NK-92 treated with Interleukin-12 subunit alpha and Interleukin-12 subunit beta, amount 100 ng/mL, for 24 hours (cell line): Measurements from ENCODE around the gene NTRK2.

ENCODE experiments used
- DNase-seq: peaks from one replicate; lab custom pipeline; 2025; lab: John Stamatoyannopoulos, UW

Gene NTRK2

DNA sequence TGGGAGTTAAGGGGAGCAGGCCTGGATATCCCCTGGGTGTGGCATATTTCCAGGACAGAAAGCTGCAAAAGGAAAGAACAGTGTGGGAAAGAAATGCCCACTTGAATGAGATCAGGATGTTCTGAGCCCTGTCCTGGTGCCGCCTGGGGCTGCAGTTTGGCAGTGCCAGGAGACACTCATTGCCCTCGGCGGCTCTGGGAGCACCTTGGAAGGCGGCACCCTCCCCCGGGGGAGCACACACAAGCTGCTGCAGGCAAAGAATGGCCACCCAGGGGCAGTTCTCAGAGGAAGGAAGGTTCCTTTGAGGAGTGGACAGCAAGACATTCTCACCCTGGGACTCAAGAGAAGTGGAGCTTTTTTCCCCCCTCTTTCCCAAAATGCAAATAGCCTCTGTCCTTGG lies 305.3 kb downstream of the NTRK2 start:
- DNase-seq, result no peak

DNA sequence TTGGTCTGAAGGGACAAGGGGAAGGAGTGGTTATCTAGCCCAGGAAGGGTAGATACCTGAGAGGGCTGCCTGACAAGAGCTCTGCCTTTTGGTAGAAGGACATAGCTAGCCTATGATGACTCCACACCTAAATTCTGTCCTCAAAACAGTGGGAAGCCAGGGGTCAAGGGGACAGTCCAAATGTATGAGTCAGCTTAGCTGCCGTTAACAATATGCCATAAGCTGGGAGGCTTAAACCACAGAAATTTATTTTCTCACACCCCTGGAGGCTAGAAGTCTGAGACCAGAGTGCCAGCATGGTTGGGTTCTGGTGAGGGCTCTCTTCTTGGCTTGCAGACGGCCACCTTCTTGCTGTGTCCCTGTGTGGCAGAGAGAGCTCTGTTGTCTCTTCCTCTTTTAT lies 306.4 kb downstream of the NTRK2 start:
- no peak for DNase-seq

GRCh38 chr9:84978661-84979060 lies 309.1 kb downstream of the NTRK2 start:
- DNase-seq, result no peak

- no peak for DNase-seq
Observed at GRCh38 chr9:84983749-84984148, 314.2 kb downstream of the NTRK2 start.

- DNase-seq, result no peak
Observed at GRCh38 chr9:84988621-84989020, 319.1 kb downstream of the NTRK2 start.

- DNase-seq, result no peak
Observed at GRCh38 chr9:84990416-84990815, 320.9 kb downstream of the NTRK2 start.

GRCh38 chr9:84990850-84991513 lies 321.5 kb downstream of the NTRK2 start:
- no peak for DNase-seq

- no peak for DNase-seq
Observed at GRCh38 chr9:84991514-84991870, 322.0 kb downstream of the NTRK2 start.

- no peak for DNase-seq
Observed at GRCh38 chr9:84992381-84992780, 322.9 kb downstream of the NTRK2 start.

- DNase-seq, result no peak
Observed at GRCh38 chr9:84993105-84993504, 323.6 kb downstream of the NTRK2 start.

DNA sequence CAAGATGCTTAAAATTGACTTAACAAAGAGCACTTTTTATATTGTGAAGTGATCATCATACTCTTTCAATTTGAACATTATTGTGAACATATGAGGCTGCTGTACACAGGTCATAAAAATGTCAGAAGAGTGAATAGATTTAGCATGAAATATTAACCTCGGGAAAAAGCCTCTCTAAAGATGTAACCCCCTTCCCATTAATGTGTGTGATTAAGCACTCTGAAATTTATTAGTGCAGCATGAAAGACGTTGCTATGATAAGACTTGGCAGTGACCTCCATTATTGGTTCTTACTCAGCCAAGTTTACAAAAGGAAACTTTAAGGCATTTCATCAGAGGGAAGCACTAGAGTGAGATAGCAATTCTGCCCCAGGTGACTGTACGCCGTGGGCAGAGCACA lies 326.5 kb downstream of the NTRK2 start:
- no peak for DNase-seq

DNA sequence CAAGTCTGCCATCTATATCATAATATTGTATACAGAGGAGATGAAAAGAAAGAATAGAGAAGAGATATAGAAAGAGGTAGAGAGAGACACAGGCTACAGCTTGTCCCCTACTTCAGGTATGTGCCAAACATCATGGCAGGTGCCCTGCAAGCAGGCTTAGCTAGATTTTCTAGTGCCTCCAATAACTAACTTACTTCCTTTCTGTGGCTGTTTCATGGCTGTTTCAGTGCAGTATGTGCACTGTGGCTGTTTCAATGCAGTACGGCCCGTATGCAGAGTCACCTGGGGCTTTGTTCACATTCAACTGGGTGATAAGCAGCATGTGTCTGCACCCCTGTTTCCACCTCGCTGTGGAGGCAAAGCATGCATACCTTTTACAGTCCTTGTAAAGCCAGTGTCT lies 327.2 kb downstream of the NTRK2 start:
- DNase-seq, result no peak

- no peak for DNase-seq
Observed at GRCh38 chr9:84997472-84997871, 327.9 kb downstream of the NTRK2 start.

GRCh38 chr9:84998639-84999038 lies 329.1 kb downstream of the NTRK2 start:
- no peak for DNase-seq

DNA sequence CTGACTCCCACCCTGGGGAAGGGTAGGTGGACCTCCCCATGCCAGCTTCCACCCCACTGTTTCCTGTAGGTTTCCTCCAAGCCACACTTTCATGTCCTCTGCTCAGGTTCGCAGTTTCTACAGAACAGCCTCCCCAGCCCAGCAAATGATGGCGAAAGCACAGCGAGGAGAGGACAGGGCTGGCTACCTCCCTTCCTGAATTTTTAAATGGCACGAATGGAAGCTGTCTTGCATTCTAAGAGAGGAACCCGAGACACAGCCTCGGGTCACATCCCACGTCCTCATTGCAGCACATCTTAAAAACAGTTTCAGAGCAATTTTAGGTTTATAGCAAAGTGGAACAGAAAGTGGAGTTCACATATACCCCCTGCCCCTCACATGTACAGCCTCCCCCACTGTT lies 330.3 kb downstream of the NTRK2 start:
- no peak for DNase-seq

- no peak for DNase-seq
Observed at GRCh38 chr9:85001925-85002324, 332.4 kb downstream of the NTRK2 start.

DNA sequence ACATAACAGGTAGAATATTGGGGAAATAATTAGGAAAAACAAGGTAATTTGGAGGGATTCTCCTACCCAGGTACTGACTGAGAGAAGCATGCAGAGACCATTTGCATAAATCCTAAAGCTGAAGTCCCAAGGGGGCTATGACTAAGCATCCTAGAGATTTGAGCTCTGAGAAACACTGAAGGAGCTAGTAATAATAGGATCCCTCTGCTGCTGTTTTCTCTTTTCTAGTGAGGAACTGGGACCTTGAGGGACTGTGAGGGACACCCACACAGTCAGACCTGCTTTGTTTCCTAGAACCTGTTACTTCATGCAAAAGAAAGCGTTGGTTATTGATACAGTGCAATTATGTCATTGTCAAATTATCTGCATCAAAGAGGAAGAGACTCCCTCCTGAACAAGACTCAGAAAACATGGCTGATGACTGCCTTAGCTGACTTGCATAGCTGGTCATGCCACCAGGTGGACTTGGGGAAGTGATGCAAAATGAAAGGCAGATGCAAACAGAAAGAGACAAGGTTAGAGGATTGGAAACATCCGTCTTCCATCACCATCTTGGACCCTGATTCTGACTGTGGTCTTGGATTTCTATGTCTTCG lies 335.4 kb downstream of the NTRK2 start:
- no peak for DNase-seq

DNA sequence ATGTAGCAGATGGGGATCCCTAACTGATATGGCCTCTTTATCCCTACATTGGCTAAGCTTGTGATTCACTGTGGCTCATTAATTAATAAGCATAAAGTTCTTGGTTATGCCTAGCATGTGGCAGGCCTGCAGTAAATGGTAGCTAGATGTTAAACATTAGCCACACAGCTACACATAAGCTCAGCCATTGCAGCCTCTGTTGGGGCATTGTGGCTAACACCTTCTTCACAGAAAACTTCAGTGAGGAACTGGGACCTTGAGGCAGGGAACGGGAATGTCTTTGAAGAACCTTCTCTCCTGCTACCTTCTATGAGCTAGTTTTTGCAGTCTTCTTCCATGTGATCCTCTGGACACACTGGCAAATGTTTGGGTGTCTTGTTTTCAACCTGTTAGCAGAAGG lies 338.2 kb downstream of the NTRK2 start:
- DNase-seq, result no peak

- DNase-seq, result no peak
Observed at GRCh38 chr9:85008215-85008614, 338.7 kb downstream of the NTRK2 start.

DNA sequence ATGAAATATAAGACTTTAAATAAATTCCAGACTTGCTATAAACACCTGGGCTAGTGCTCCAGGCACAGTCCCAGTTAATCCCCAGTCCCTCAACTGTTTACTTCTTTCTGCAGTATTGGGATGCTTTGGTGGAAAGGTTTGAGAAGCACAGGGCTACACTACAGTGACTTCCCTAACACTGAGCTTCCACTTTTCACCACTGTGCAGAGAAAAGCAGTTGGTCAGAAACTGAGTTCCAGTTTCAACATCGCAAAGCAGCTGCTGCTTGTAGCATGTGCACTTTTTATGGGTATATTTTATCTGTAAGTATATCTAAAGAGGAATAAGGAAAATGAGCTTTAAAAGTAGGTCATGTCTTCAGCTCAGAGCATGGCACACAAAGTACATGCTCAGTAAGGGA lies 339.7 kb downstream of the NTRK2 start:
- DNase-seq, result no peak

DNA sequence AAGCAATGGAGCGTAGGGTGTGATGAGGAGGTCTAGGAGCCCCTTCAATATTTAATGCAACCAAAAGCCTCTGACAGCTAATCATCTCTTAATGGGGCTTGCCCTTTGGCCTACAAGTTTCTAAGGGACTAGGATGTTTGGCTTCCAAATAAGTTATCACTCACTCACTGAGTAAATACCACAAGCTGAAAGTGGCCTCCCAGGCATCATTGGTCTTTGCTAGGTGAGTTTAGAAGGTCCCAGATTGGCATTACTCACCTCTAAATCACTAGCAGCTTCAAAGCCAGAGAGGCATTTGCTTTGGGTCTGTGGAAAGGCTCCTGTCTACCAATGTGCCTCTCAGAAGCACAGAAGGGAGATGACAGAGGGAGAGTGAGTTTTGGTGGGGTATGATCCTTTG lies 344.2 kb downstream of the NTRK2 start:
- no peak for DNase-seq

GRCh38 chr9:85014292-85014691 lies 344.8 kb downstream of the NTRK2 start:
- no peak for DNase-seq

DNA sequence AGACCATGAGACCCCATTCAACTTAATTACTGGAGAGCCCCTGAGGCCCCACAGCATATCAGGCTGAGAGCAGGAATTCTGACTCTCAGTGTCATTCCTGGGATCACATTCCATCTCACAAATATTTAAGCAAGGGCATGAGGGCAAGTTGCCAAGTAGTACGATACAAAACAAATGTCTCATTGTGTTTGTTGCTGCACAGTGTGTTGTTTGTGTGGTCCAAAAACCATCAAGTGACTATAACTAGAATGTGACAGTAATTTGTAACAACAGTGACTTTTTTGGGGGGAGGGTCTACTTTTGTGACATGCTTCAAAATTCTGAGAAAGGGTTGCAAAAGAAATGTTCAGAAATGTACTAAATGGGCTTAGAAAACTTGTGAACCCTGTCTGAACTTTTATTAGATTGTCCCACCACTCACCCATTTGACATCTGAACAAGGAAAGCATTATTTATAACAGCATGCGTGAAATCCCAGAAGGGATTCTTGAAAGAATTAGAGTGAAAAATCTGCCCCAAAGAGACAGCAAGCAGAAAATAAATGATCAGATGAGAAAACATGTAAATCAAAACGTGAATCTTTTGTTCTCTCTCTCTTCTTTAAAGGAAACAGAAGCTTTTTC lies 347.0 kb downstream of the NTRK2 start:
- DNase-seq, result no peak

DNA sequence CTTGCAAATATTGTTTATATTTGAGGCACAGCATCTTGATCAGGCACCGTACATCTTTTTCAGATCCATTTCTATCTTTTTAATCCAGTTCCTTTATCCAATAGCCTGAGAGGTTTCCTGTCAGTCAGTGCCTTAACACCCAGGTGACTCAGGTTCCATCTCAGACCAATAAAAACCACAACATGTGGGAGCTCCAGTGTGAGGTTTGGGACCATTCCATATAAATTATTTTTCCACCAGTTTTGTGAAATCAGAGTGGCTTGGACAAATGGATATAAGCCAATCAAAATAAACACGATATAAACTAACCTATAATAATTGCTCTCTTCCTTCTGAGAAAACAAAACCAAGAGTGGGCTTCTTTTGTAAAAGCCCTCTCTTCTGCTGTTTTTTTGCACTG lies 351.3 kb downstream of the NTRK2 start:
- DNase-seq, result no peak
